ENCODE data around the gene VAMP5.
"Not testable (repeated sequence)": the region's sequence is repeated elsewhere in the genome, so short reads cannot be mapped to it uniquely, and the experiment has no call there.

The VAMP5 gene

DNA sequence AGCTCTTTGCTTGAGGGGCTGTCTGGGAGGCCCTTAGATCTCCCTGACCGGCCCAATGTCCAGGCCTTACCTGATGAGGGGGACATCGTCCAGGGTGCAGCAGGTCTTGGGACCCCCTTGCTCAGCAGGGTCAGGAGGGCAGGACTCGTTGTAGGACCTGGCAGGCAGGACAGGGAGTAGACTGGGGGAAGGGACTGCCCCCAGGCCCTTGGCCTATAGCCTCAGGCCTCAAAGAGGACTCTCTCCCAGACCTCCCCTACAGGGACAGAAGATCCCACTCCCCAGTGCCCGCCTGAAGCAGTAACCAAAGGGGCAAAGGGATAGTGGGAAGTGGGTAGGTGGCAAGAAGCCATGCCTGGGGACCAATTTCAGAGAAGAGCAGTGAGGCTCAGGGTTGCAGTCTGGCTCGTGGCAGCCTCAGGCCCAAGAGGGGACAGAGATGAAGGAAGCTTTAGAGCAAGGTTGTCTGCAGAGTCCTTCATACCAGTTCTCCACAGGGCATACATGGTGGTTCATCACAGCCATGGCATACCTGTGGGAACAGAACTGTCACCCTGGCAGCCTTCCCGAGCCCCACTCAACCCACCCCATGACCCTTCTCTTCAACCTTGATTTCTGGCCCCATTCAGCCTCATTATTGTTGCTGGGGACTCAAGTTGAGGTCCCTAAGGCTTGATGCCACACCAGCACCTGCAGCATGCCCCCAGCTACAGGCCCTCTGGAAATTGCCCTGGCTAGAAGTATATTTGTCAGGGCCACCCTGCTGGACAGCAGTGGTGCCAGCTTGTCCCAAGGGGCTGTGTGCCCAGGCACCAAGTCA is 16.9 kb downstream of the VAMP5 start:
- no peak for DNase-seq (ENCODE audit: low read depth)
- no peak for TF ChIP-seq CTCF (IDR thresholded peaks at IDR 0.05; ENCODE audit: control insufficient read depth, insufficient read depth, low read depth, low read length, missing control alignments)
- peak overlapping the region; percentile 64 for H3K4me3 ChIP-seq (ENCODE audit: control insufficient read depth, low read depth, low read length)

- TF ChIP-seq CTCF (IDR thresholded peaks at IDR 0.05; ENCODE audit: control insufficient read depth, insufficient read depth, low read depth, low read length, missing control alignments), result no peak
- DNase-seq (ENCODE audit: low read depth), result no peak
- peak overlapping the region; percentile 64 for H3K4me3 ChIP-seq (ENCODE audit: control insufficient read depth, low read depth, low read length)
Measured at GRCh38 chr2:85601771-85602475, 17.7 kb downstream of the VAMP5 start.

GRCh38 chr2:85602476-85603234 is 18.4 kb downstream of the VAMP5 start, which contains the start of gene TMEM150A:
Gene TMEM150A (minus strand): TSS chr2:85602698. CDS start chr2:85601948, 750 bp downstream.
- peak within 1 kb of the TSS; percentile 64 for H3K4me3 ChIP-seq (ENCODE audit: control insufficient read depth, low read depth, low read length)
- no peak for DNase-seq (ENCODE audit: low read depth)
- peak; percentile 10 for TF ChIP-seq CTCF (IDR thresholded peaks at IDR 0.05; ENCODE audit: control insufficient read depth, insufficient read depth, low read depth, low read length, missing control alignments)

DNA sequence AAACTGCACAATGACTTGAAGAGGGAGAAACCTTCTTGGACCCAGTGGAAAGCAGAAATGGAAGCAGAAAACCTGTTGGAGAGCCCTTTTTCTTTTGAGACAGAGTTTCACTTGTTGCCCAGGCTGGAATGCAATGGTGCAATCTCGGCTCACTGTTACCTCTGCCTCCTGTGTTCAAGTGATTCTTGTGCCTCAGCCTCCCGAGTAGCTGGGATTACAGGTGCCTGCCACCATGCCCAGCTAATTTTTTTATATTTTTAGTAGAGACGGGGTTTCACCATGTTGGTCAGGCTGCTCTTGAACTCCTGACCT is 19.9 kb downstream of the VAMP5 start:
- DNase-seq (ENCODE audit: low read depth); H3K4me3 ChIP-seq (ENCODE audit: control insufficient read depth, low read depth, low read length): not testable (repeated sequence)

- no peak for DNase-seq (ENCODE audit: low read depth)
- no peak overlapping the region for H3K4me3 ChIP-seq (ENCODE audit: control insufficient read depth, low read depth, low read length)
- TF ChIP-seq CTCF (IDR thresholded peaks at IDR 0.05; ENCODE audit: control insufficient read depth, insufficient read depth, low read depth, low read length, missing control alignments), result no peak
Measured at GRCh38 chr2:85604568-85605339, 20.5 kb downstream of the VAMP5 start.

DNA sequence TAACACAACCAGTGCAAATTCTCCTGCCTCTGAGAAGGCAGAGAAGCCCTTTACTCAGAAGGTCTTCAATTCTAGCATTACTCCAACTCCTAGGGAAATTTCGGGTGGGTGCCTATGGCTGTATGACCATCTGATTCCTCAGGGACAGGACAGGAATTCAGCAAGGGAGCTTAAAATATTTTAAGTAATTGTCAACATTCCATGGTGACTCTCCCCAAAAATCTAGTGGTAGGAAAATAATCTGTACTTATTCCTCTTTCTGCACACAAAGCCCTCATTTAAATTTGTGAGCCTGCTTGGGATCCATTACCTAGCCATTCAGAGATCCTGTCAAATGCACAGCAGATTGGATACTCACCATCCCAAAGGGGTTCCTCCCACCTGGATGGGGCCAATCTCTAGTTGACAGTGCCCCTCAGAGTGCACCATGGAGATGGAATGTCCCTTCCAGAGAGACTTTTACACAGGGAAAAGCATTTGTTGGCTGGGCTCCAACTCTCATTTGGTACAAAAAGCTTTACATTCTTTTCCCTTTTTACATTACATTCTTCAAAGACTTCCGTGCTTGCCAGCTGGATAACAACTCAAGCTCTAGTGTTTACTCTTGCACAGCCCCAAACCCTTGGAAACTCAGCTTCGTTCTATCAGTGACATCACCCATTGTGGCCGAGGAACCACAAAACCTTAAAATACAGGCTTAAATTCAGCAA is 21.3 kb downstream of the VAMP5 start:
- H3K4me3 ChIP-seq (ENCODE audit: control insufficient read depth, low read depth, low read length), result no peak overlapping the region
- DNase-seq (ENCODE audit: low read depth), result no peak
- no peak for TF ChIP-seq CTCF (IDR thresholded peaks at IDR 0.05; ENCODE audit: control insufficient read depth, insufficient read depth, low read depth, low read length, missing control alignments)

All from AG09309 (cell line).